HepG2 (cell line): ENCODE measurements around the gene NME7. TPM values are rescaled to one million over a fixed set of nuclear protein-coding genes. Genes with fewer than 3 reads are reported as not detected.

Source experiments
- ARID3A ChIP-seq: IDR thresholded peaks from 2 replicates; pipeline ENCODE4 v1.6.1; 2012; ENCODE audit warnings: low read depth, low read length, improper control_type of control experiment
- CENPX ChIP-seq: sonication (generic); formaldehyde crosslinking; IDR thresholded peaks from 2 replicates; pipeline ENCODE4 v1.9.0; 2021; ENCODE audit warnings: mild to moderate bottlenecking, missing genetic modification reagents, moderate library complexity
- GMEB2 ChIP-seq: IDR thresholded peaks from 2 replicates; pipeline ENCODE4 v1.6.1; 2016; ENCODE audit warnings: missing biosample characterization, missing genetic modification reagents, low read depth
- MEIS1 ChIP-seq: sonication (generic); formaldehyde crosslinking; IDR thresholded peaks from 2 replicates; pipeline ENCODE4 v1.9.0; 2021; ENCODE audit warnings: mild to moderate bottlenecking, missing genetic modification reagents, moderate library complexity, borderline replicate concordance
- NFAT5 ChIP-seq: sonication (generic); formaldehyde crosslinking; IDR thresholded peaks from 2 replicates; pipeline ENCODE4 v1.4.0; 2020; ENCODE audit warnings: missing genetic modification reagents
- RARG ChIP-seq: sonication (generic); formaldehyde crosslinking; IDR thresholded peaks from 2 replicates; pipeline ENCODE4 v1.4.0; 2020; ENCODE audit warnings: low read depth, mild to moderate bottlenecking, missing genetic modification reagents
- RBFOX2 ChIP-seq: fragments of 200-400 bp; formaldehyde crosslinking; IDR thresholded peaks from 2 replicates; pipeline ENCODE4 v1.6.1; 2017; ENCODE audit warnings: low read depth, mild to moderate bottlenecking, low read length
- RORA ChIP-seq: sonication (generic); formaldehyde crosslinking; IDR thresholded peaks from 2 replicates; pipeline ENCODE4 v1.5.0; 2020; ENCODE audit warnings: mild to moderate bottlenecking, missing genetic modification reagents, moderate library complexity
- SP5 ChIP-seq: IDR thresholded peaks from 2 replicates; pipeline ENCODE4 v1.6.1; 2016; ENCODE audit warnings: low read depth, borderline replicate concordance
- SRSF1 ChIP-seq: fragments of 200-400 bp; formaldehyde crosslinking; optimal IDR thresholded peaks from 2 replicates; pipeline ENCODE3; 2017; ENCODE audit warnings: mild to moderate bottlenecking, low read depth, low read length, moderate library complexity
- ZBTB34 ChIP-seq: sonication (generic); formaldehyde crosslinking; IDR thresholded peaks from 2 replicates; pipeline ENCODE4 v1.8.0; 2022; ENCODE audit warnings: mild to moderate bottlenecking, missing genetic modification reagents
- ZBTB8A ChIP-seq: sonication (generic); formaldehyde crosslinking; IDR thresholded peaks from 2 replicates; pipeline ENCODE4 v1.4.0; 2020; ENCODE audit warnings: mild to moderate bottlenecking, low read depth, missing genetic modification reagents, borderline replicate concordance
- ZNF33B ChIP-seq: sonication (generic); formaldehyde crosslinking; IDR thresholded peaks from 2 replicates; pipeline ENCODE4 v1.5.1; 2020; ENCODE audit warnings: mild to moderate bottlenecking, missing genetic modification reagents
- ZNF550 ChIP-seq: sonication (generic); formaldehyde crosslinking; IDR thresholded peaks from 2 replicates; pipeline ENCODE4 v1.4.0; 2020; ENCODE audit warnings: mild to moderate bottlenecking, missing genetic modification reagents, borderline replicate concordance
- ZNF883 ChIP-seq: sonication (generic); formaldehyde crosslinking; IDR thresholded peaks from 2 replicates; pipeline ENCODE4 v1.5.1; 2020; ENCODE audit warnings: mild to moderate bottlenecking, missing genetic modification reagents; ENCODE audit errors: not compliant biosample characterization
- polyA plus RNA-seq, 8 experiments: library from polyadenylated mRNA; depleted of rRNA in 3 of 8; stranded (reverse) in 7 of 8; unstranded in 1 of 8; fragments of >200 nt; fragmentation: Illumina TruSeq in 4 of 8; extraction: Trizol in 4 of 8; gene quantifications; 2 replicates each; pipeline versions ENCODE4 v1.2.1 to v1.2.3, GENCODE V29; 2011 to 2016; ENCODE audit warnings: low read depth in 4 of 8, missing spikeins in 1 of 8, mixed read lengths in 1 of 8; ENCODE audit not compliant: insufficient read depth in 1 of 8
- total RNA-seq, 5 experiments: library from RNA; depleted of rRNA; stranded (reverse); fragments of >200 nt; fragmentation: Illumina TruSeq; extraction: Trizol; gene quantifications; 2 replicates each; pipeline ENCODE4 v1.2.3, GENCODE V29; 2016; ENCODE audit warnings: low read depth in 1 of 5

NME7 gene
- total and polyA plus RNA-seq, 2 of the 13 experiments (the other 11 are each of a cell fraction or from before 2014, with no cell fraction given): 9.4 to 22.5 TPM

- no peak for TF ChIP-seq RARG (CRISPR knock-in tag)
- no peak for TF ChIP-seq SRSF1
- TF ChIP-seq ZNF883: no peak
- no peak for TF ChIP-seq ZBTB8A (CRISPR knock-in tag)
- no peak for TF ChIP-seq NFAT5 (CRISPR knock-in tag)
- peak; percentile 54; the same call in 1 of the 2 replicates for TF ChIP-seq ZNF550
- 0 out of 2 replicates have a peak, but pooled peaks have one; percentile 5 for TF ChIP-seq ZNF33B (CRISPR knock-in tag)
- no peak for TF ChIP-seq RORA (CRISPR knock-in tag)
- TF ChIP-seq ZBTB34 (CRISPR knock-in tag): peak; percentile 85; the same call in 1 of the 2 replicates
- no peak for TF ChIP-seq ARID3A
- TF ChIP-seq GMEB2 (CRISPR knock-in tag): no peak
- peak; percentile 97 for TF ChIP-seq SP5 (CRISPR knock-in tag)
- TF ChIP-seq MEIS1 (CRISPR knock-in tag): peak; percentile 54; the same call in 1 of the 2 replicates
- no peak for TF ChIP-seq CENPX (CRISPR knock-in tag)
- peak; percentile 57 for TF ChIP-seq RBFOX2
Observed at GRCh38 chr1:169105434-169106094, 262.0 kb downstream of the NME7 start (continued).
